Colon (tissue), 2 donors: ENCODE measurements around the gene GPR161.

Experiments
- FAIRE-seq: peaks from 2 replicates; lab custom pipeline; 2012; peaks lifted over from hg19 to GRCh38; lab: Jason Lieb, UNC
- donor health status: control.
- donor health status: control.

Gene GPR161

GRCh38 chr1:168031198-168031597, 105.5 kb downstream of the GPR161 start:
- FAIRE-seq = no peak
